Measurements from ENCODE around the gene TNS3.

DNA sequence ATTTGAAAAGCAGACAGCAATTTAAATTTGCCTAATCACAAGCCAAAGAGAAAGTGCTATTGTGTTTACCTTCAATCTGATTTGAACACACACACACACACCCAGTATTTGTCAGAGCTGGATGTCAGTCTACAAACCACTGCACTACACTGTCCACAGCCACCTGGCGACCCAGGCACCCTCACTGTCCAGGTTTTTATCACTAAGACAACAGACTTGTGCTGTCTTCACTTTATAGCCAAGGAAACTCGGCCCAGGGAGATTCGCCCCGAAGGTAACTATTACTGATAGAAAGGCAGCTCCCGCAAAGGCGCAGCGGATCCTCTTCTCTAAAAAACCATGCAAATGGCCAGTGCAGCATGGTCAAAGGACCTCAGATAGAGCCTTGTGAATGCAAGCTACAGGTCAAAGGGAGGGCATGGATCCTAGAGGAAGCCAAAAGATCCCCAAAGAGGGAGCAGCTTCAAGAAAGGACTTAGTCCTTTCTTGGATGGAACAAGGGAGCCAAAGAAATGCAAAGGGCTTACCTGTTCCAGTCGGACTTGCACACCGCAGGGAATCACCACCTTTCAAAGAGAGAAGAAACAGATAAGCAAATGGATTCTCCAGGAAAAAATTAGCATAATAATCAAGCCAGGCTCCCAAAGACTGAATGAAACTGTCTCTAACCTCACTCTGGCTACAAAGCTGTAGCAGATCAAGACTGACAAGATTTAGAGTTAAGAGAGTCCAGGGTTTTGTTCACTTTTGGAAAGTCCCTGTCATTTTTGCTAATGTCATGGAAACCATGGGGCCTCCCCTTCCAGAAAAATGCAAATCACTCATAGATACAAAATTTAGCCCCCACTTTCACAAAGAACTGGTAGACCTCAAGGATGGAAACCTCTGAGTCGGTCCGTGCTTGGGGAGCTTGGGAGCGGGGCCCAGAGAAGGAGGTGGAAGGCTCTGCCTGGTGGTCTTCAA, 101.1 kb downstream of the TNS3 start:
- TF ChIP-seq, protein P1, sequence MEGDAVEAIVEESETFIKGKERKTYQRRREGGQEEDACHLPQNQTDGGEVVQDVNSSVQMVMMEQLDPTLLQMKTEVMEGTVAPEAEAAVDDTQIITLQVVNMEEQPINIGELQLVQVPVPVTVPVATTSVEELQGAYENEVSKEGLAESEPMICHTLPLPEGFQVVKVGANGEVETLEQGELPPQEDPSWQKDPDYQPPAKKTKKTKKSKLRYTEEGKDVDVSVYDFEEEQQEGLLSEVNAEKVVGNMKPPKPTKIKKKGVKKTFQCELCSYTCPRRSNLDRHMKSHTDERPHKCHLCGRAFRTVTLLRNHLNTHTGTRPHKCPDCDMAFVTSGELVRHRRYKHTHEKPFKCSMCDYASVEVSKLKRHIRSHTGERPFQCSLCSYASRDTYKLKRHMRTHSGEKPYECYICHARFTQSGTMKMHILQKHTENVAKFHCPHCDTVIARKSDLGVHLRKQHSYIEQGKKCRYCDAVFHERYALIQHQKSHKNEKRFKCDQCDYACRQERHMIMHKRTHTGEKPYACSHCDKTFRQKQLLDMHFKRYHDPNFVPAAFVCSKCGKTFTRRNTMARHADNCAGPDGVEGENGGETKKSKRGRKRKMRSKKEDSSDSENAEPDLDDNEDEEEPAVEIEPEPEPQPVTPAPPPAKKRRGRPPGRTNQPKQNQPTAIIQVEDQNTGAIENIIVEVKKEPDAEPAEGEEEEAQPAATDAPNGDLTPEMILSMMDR (IDR thresholded peaks at IDR 0.05) = no peak
- no peak for TF ChIP-seq EZH2 (IDR thresholded peaks at IDR 0.05; ENCODE audit: borderline replicate concordance, insufficient read depth, low read depth, low read length, poor library complexity, severe bottlenecking)

Data from B cell (primary cell).